ENCODE results near the gene STRA8. TPM values are rescaled to one million over a fixed set of nuclear protein-coding genes. Genes with fewer than 3 reads are reported as not detected.

STRA8 gene
- total and polyA plus RNA-seq, 3 donors from 2014 or later, result 0.87 to 3.5 (median 1.4) TPM

DNA sequence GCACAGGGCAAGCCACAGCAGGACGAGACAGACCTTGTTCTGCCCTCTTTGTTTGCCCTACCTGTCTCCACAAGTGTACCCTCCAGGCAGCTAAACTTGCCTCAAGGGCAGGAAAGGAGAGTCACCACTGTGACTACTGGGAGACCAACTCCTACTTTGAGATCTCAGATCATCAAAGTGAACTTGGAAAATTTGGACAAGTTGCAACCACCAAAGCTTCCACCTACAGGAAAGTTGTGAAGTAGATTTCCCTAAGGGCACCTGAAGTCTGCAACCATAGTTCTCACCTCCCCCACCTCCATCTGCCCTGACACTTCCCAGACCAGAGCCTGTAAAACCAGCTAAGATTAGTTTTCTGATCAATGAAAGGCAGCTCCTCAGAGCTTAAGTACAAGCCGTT, 19.8 kb upstream of the STRA8 start:
- Histone ChIP-seq H3K4me1 (peaks cover 8% of the 10 kb centered on the region), H3K9me3 (no peaks in the 10 kb centered on the region), H3K27ac (no peak overlapping the region), H3K4me3 (no peak overlapping the region), H3K27me3 (no peaks in the 10 kb centered on the region), H3K36me3 (ENCODE audit: low read depth, missing control alignments) (no peaks in the 10 kb centered on the region)
- intact Hi-C loops (cut with DNase I; ENCODE audit: low total_unique reads), result no loop called here
- no peak for TF ChIP-seq POLR2A (IDR thresholded peaks at IDR 0.05)
- TF ChIP-seq, protein P1, sequence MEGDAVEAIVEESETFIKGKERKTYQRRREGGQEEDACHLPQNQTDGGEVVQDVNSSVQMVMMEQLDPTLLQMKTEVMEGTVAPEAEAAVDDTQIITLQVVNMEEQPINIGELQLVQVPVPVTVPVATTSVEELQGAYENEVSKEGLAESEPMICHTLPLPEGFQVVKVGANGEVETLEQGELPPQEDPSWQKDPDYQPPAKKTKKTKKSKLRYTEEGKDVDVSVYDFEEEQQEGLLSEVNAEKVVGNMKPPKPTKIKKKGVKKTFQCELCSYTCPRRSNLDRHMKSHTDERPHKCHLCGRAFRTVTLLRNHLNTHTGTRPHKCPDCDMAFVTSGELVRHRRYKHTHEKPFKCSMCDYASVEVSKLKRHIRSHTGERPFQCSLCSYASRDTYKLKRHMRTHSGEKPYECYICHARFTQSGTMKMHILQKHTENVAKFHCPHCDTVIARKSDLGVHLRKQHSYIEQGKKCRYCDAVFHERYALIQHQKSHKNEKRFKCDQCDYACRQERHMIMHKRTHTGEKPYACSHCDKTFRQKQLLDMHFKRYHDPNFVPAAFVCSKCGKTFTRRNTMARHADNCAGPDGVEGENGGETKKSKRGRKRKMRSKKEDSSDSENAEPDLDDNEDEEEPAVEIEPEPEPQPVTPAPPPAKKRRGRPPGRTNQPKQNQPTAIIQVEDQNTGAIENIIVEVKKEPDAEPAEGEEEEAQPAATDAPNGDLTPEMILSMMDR (IDR thresholded peaks at IDR 0.05), result no peak
- 78 to 80% methylated on average over 2 of the region's 2 CpGs for WGBS, 2 donors
- DNase-seq, result no peak

DNA sequence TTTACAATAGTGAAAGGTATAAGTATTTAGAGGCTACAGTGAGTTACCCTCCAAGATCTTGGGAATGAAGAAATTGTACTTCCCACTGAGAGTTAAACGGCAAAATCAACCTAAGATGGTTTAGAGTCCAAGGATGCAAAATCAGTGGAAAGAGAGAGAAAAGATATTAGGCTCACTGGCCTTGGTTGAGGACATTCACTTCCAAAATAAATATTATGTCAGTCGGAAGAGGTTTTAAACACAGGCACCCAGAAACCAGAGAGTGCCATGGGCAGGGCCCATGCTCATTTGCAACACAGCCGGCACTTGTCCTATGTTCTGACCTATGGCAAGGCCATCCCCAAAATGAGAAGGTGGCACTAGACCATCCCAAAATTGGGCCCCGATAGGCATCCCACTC, 18.5 kb upstream of the STRA8 start:
- no peak for TF ChIP-seq POLR2A (IDR thresholded peaks at IDR 0.05)
- TF ChIP-seq, protein P1 (IDR thresholded peaks at IDR 0.05), result no peak
- intact Hi-C loops (cut with DNase I; ENCODE audit: low total_unique reads), result no loop called here
- H3K27me3 ChIP-seq, result no peaks in the 10 kb centered on the region

DNA sequence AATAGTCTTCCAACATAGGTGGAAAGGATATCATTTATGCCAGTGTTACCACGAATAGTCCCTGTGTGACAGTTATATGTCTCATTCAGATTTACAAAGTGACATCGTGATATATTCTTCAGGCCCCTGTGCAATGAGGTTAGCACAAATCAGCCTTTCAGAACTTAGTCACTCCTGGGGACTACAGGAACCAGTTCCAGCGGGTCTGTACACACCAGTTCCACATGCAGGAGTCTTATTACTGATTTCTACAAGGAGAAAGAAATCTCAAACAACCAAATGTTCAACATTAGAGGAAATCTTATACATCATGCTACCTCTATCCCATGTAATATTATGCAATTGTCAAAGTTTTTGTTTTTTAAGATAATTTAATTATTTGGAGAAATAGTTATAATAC, 17.9 kb upstream of the STRA8 start:
- intact Hi-C loops (cut with DNase I; ENCODE audit: low total_unique reads), result no loop called here
- Histone ChIP-seq H3K9me3 (no peaks in the 10 kb centered on the region), H3K36me3 (ENCODE audit: low read depth, missing control alignments) (no peaks in the 10 kb centered on the region), H3K27me3 (no peaks in the 10 kb centered on the region), H3K27ac (peak overlapping the region in 1 of 2 donors; percentile 3), H3K4me1 (peaks cover under 1% of the 10 kb centered on the region), H3K4me3 (no peak overlapping the region)
- 64 to 71% methylated on average over 3 of the region's 3 CpGs for WGBS, 2 donors
- TF ChIP-seq, protein P1 (IDR thresholded peaks at IDR 0.05), result no peak
- TF ChIP-seq POLR2A (IDR thresholded peaks at IDR 0.05), result no peak
- DNase-seq, result no peak

More for the DNA sequence above, 18.5 kb upstream of the STRA8 start:
- Histone ChIP-seq H3K4me1 (peaks cover 6% of the 10 kb centered on the region), H3K4me3 (no peak overlapping the region), H3K27ac (peak overlapping the region in 1 of 2 donors; percentile 3), H3K36me3 (ENCODE audit: low read depth, missing control alignments) (no peaks in the 10 kb centered on the region), H3K9me3 (no peaks in the 10 kb centered on the region)
- DNase-seq, result no peak
- WGBS, 2 donors, result 63 to 68% methylated on average over 4 of the region's 4 CpGs

DNA sequence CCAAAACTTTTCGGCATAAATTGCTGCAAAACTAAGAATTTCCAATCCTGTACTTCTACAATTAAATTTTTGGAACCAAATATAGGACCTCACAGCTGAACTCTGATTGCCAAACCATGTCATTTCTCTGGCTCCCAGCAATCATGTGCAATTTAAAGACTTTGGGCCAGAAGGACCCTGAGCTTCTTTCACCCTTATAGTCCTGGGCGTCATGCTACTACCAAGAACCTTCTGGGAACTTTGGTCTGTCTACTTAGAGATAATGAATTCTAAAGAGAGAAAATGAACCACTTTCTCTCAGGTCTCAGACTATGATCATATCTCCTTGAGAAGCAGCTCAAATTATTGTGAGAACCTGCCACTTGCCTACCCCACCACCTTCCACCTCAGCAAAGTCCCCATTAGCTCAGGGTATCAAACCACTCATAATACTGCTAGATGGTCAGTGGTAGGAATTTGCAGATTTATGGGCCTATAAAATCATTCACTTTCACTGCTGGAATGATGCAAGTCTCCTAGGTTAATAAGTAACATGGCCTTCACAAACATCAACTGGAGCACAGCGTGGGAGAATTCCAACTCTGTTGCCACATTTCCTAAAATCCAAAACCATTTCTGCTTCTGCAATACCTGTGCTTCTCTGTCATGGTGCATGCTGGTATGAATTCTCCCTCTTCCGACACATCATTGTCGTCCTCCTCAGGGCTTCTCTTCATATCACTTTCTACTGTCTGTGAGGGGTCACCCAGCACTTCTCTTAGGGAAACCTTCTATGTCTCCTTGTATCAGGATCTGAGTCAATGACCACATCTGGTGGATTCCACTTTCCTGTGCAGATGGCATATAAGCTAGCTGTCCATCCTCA, 15.8 kb upstream of the STRA8 start:
- no peaks in the 10 kb centered on the region for H3K36me3 ChIP-seq (ENCODE audit: low read depth, missing control alignments)
- no peaks in the 10 kb centered on the region for H3K9me3 ChIP-seq
- 95 to 96% methylated on average over 5 of the region's 5 CpGs for WGBS, 2 donors
- no peaks in the 10 kb centered on the region for H3K27me3 ChIP-seq
- no peak overlapping the region for H3K4me3 ChIP-seq
- intact Hi-C loops (cut with DNase I; ENCODE audit: low total_unique reads), result no loop called here
- DNase-seq, result no peak
- no peak for TF ChIP-seq POLR2A (IDR thresholded peaks at IDR 0.05)
- TF ChIP-seq, protein P1 (IDR thresholded peaks at IDR 0.05), result no peak
- no peak overlapping the region for H3K27ac ChIP-seq
- H3K4me1 ChIP-seq, result no peaks in the 10 kb centered on the region

DNA sequence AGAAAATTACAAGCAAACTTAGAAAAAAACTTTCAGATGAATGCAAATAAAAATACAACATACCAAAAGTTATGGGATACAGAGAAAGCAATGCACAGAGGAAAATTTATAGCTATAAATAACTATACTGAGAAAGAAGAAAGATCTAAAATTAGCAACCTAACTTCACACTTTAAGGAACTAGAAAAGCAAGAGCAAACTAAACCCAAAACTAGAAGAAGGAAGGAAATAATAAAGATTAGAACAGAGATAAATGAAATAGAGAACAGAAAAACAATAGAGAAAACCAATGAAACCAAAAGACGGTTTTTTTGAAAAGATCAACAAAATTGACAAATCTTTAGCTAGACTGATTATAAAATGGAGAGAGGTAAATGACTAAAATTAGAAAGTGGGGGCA, 9.6 kb upstream of the STRA8 start:
- H3K27ac ChIP-seq, result no peak overlapping the region
- no peaks in the 10 kb centered on the region for H3K27me3 ChIP-seq
- no peak for DNase-seq
- WGBS, 2 donors, result 65 to 88% methylated on average over 1 of the region's 1 CpG
- H3K4me3 ChIP-seq, result no peak overlapping the region
- H3K9me3 ChIP-seq, result no peaks in the 10 kb centered on the region
- intact Hi-C loops (cut with DNase I; ENCODE audit: low total_unique reads), result no loop called here
- H3K4me1 ChIP-seq, result no peaks in the 10 kb centered on the region
- no peaks in the 10 kb centered on the region for H3K36me3 ChIP-seq (ENCODE audit: low read depth, missing control alignments)
- TF ChIP-seq POLR2A (IDR thresholded peaks at IDR 0.05), result no peak
- TF ChIP-seq, protein P1 (IDR thresholded peaks at IDR 0.05), result no peak
